Measurements from ENCODE around the gene PKD1. TPM values are rescaled to one million over a fixed set of nuclear protein-coding genes. Genes with fewer than 3 reads are reported as not detected.

The PKD1 gene
- total and polyA plus RNA-seq, 2 of the 13 experiments (the other 11 are each of a cell fraction or from before 2014, with no cell fraction given) = 22.1 to 23.0 TPM

GRCh38 chr16:2060346-2060745 lies 75.4 kb downstream of the PKD1 start:
- no peak overlapping the region for H3K9ac ChIP-seq (ENCODE audit: insufficient read depth, low read depth, low read length)
- intact Hi-C loops (cut with micrococcal nuclease; ENCODE audit: unreplicated experiment) = no loop called here
- no peak overlapping the region for H3K4me3 ChIP-seq (replicated peaks in 1 of 3; ENCODE audit: insufficient read depth in 1 of 3, low read depth in 2 of 3, low read length in 3 of 3)
- no peaks in the 10 kb centered on the region for H3K9me3 ChIP-seq (ENCODE audit: low read length)
- ATAC-seq (no peak), FAIRE-seq (no peak), DNase-seq (ENCODE audit: low spot score) (no peak)
- TF ChIP-seq ZNF350 (CRISPR knock-in tag; IDR thresholded peaks at IDR 0.05; ENCODE audit: borderline replicate concordance, low read depth) (no peak), AGO2 (optimal IDR thresholded peaks at IDR 0.05; ENCODE audit: low read depth, low read length) (no peak), SRF (IDR thresholded peaks at IDR 0.05; ENCODE audit: low read depth, low read length) (no peak), HOXD1 (CRISPR knock-in tag; IDR thresholded peaks at IDR 0.05) (no peak), SNAI1 (CRISPR knock-in tag; IDR thresholded peaks at IDR 0.05; ENCODE audit: borderline replicate concordance) (no peak), ZNF749 (CRISPR knock-in tag; IDR thresholded peaks at IDR 0.05; ENCODE audit: borderline replicate concordance) (no peak), ZNF329 (CRISPR knock-in tag; IDR thresholded peaks at IDR 0.05; ENCODE audit: low read depth) (no peak), CBX1 (IDR thresholded peaks at IDR 0.05; ENCODE audit: low read depth) (no peak), AFF4 (CRISPR knock-in tag; IDR thresholded peaks at IDR 0.05) (no peak), USF2 (IDR thresholded peaks at IDR 0.05; ENCODE audit: low read depth, low read length) (no peak), USF2 (CRISPR knock-in tag; IDR thresholded peaks at IDR 0.05; ENCODE audit: borderline replicate concordance) (no peak), ZNF570 (CRISPR knock-in tag; IDR thresholded peaks at IDR 0.05; ENCODE audit: borderline replicate concordance) (no peak), FOXO4 (CRISPR knock-in tag; conservative IDR thresholded peaks at IDR 0.05) (no peak), TBX2 (CRISPR knock-in tag; IDR thresholded peaks at IDR 0.05; ENCODE audit: borderline replicate concordance) (no peak)
- TF ChIP-seq, protein P1, sequence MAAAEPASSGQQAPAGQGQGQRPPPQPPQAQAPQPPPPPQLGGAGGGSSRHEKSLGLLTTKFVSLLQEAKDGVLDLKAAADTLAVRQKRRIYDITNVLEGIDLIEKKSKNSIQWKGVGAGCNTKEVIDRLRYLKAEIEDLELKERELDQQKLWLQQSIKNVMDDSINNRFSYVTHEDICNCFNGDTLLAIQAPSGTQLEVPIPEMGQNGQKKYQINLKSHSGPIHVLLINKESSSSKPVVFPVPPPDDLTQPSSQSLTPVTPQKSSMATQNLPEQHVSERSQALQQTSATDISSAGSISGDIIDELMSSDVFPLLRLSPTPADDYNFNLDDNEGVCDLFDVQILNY (CRISPR knock-in tag; conservative IDR thresholded peaks at IDR 0.05) = no peak
- H2AFZ ChIP-seq (ENCODE audit: low read length) = no peak overlapping the region
- in situ Hi-C loops (cut with HindIII; ENCODE audit: extremely low pct_ligation_motif_present, low pct_unique_long_range_greater_than_20kb) = no loop called here
- no peak overlapping the region for H3K27ac ChIP-seq (ENCODE audit: extremely low read length, insufficient read depth, low read length)
- no peaks in the 10 kb centered on the region for H4K20me1 ChIP-seq (ENCODE audit: insufficient read depth, low read length)
- H3K4me2 ChIP-seq (ENCODE audit: low read depth, low read length) = no peak overlapping the region
- no peaks in the 10 kb centered on the region for H3K4me1 ChIP-seq (ENCODE audit: insufficient read depth, low read length)
- no peaks in the 10 kb centered on the region for H3K27me3 ChIP-seq (ENCODE audit: control insufficient read depth in 1 of 2, insufficient read depth in 2 of 2, low read length in 2 of 2)
- ChIA-PET POLR2A (no interaction called here), CTCF (ENCODE audit: low intra/inter-chr PET ratio, low total read pairs) (no interaction called here)
- BruUV-seq (replicated peaks) = no TSS peak
- peaks cover 7 to 9% of the 10 kb centered on the region in 2 experiments; a peak in 3 of 5 replicates for H3K36me3 ChIP-seq (replicated peaks in 1 of 2; ENCODE audit: control insufficient read depth in 1 of 2, insufficient read depth in 2 of 2, low read length in 2 of 2)
- 97% methylated on average over 6 of the region's 17 CpGs for WGBS (ENCODE audit: low lambda C conversion rate)
- H3K79me2 ChIP-seq (ENCODE audit: insufficient read depth, low read length) = no peaks in the 10 kb centered on the region
